ENCODE data around the gene KCNK7. TPM values are rescaled to one million over a fixed set of nuclear protein-coding genes. Genes with fewer than 3 reads are reported as not detected.

The KCNK7 gene
- total RNA-seq, 4 donors from 2014 or later, result 32.6 to 183 (median 144) TPM

GRCh38 chr11:65553301-65554001 lies 42.1 kb downstream of the KCNK7 start:
- TF ChIP-seq EP300 (IDR thresholded peaks at IDR 0.05) (no peak), POLR2A (IDR thresholded peaks at IDR 0.05) (no peak), CTCF (IDR thresholded peaks at IDR 0.05) (no peak), POLR2AphosphoS5 (IDR thresholded peaks at IDR 0.05) (no peak)
- H3K27me3 ChIP-seq, result no peaks in the 10 kb centered on the region
- 55% methylated on average over 11 of the region's 37 CpGs for WGBS
- H3K4me3 ChIP-seq, result no peak overlapping the region
- H3K27ac ChIP-seq, result no peak overlapping the region
- DNase-seq (ENCODE audit: low spot score in 2 of 2), result no peak
- peaks cover 14% of the 10 kb centered on the region for H3K36me3 ChIP-seq
- H3K4me1 ChIP-seq, result peaks cover 67% of the 10 kb centered on the region
- H3K9me3 ChIP-seq, result no peaks in the 10 kb centered on the region

GRCh38 chr11:65552388-65552951 lies 43.1 kb downstream of the KCNK7 start:
- no peak for DNase-seq (ENCODE audit: low spot score in 2 of 2)
- Histone ChIP-seq H3K27me3 (no peaks in the 10 kb centered on the region), H3K4me3 (no peak overlapping the region), H3K27ac (no peak overlapping the region), H3K36me3 (peaks cover 14% of the 10 kb centered on the region), H3K4me1 (peaks cover 57% of the 10 kb centered on the region), H3K9me3 (no peaks in the 10 kb centered on the region)
- TF ChIP-seq CTCF (IDR thresholded peaks at IDR 0.05) (no peak), POLR2A (IDR thresholded peaks at IDR 0.05) (no peak), POLR2AphosphoS5 (IDR thresholded peaks at IDR 0.05) (no peak), EP300 (IDR thresholded peaks at IDR 0.05) (no peak)
- 89% methylated on average over 5 of the region's 9 CpGs for WGBS

- no peak overlapping the region for H3K4me3 ChIP-seq
- peaks cover 14% of the 10 kb centered on the region for H3K36me3 ChIP-seq
- TF ChIP-seq CTCF (IDR thresholded peaks at IDR 0.05) (peak in 1 of 2 donors; percentile 56), POLR2A (IDR thresholded peaks at IDR 0.05) (no peak), EP300 (IDR thresholded peaks at IDR 0.05) (no peak), POLR2AphosphoS5 (IDR thresholded peaks at IDR 0.05) (no peak)
- 89% methylated on average over 6 of the region's 17 CpGs for WGBS
- no peaks in the 10 kb centered on the region for H3K9me3 ChIP-seq
- no peak for DNase-seq (ENCODE audit: low spot score in 2 of 2)
- H3K4me1 ChIP-seq, result peaks cover 53% of the 10 kb centered on the region
- no peak overlapping the region for H3K27ac ChIP-seq
- no peaks in the 10 kb centered on the region for H3K27me3 ChIP-seq
These were observed 43.8 kb downstream of the KCNK7 start for GRCh38 chr11:65551572-65552387.

GRCh38 chr11:65549096-65549495 lies 46.5 kb downstream of the KCNK7 start:
- no peak for DNase-seq (ENCODE audit: low spot score in 2 of 2)
- Histone ChIP-seq H3K27me3 (no peaks in the 10 kb centered on the region), H3K4me1 (peaks cover 38% of the 10 kb centered on the region), H3K36me3 (peaks cover 14% of the 10 kb centered on the region), H3K27ac (no peak overlapping the region), H3K4me3 (no peak overlapping the region), H3K9me3 (no peaks in the 10 kb centered on the region)
- 88% methylated on average over 3 of the region's 3 CpGs for WGBS
- TF ChIP-seq POLR2A (IDR thresholded peaks at IDR 0.05) (no peak), POLR2AphosphoS5 (IDR thresholded peaks at IDR 0.05) (no peak), CTCF (IDR thresholded peaks at IDR 0.05) (no peak), EP300 (IDR thresholded peaks at IDR 0.05) (no peak)

GRCh38 chr11:65548395-65548794 lies 47.2 kb downstream of the KCNK7 start:
- Histone ChIP-seq H3K36me3 (peaks cover 14% of the 10 kb centered on the region), H3K27me3 (no peaks in the 10 kb centered on the region), H3K9me3 (no peaks in the 10 kb centered on the region), H3K4me1 (peaks cover 32% of the 10 kb centered on the region), H3K4me3 (no peak overlapping the region), H3K27ac (no peak overlapping the region)
- no peak for TF ChIP-seq POLR2AphosphoS5 (IDR thresholded peaks at IDR 0.05)
- no peak for TF ChIP-seq CTCF (IDR thresholded peaks at IDR 0.05)
- TF ChIP-seq EP300 (IDR thresholded peaks at IDR 0.05), result no peak
- no peak for TF ChIP-seq POLR2A (IDR thresholded peaks at IDR 0.05)
- no peak for DNase-seq (ENCODE audit: low spot score in 2 of 2)
- WGBS, result 95% methylated on average over 3 of the region's 3 CpGs
